Measurements from ENCODE around the gene DMAC2.
A peak's percentile ranks its signal among the peaks of the same experiment; 100 is the strongest.
"Not testable (repeated sequence)": the region's sequence is repeated elsewhere in the genome, so short reads cannot be mapped to it uniquely, and the experiment has no call there.

Gene DMAC2

GRCh38 chr19:41408846-41409245, 30.9 kb downstream of the DMAC2 start:
- in situ Hi-C loops (cut with HindIII; ENCODE audit: low pct_ligation_motif_present, low pct_unique_long_range_greater_than_20kb, low sequenced_read_pairs); DNase-seq: not testable (repeated sequence)

- DNase-seq = no peak
- in situ Hi-C loops (cut with HindIII; ENCODE audit: low pct_ligation_motif_present, low pct_unique_long_range_greater_than_20kb, low sequenced_read_pairs) = no loop called here
Observed at GRCh38 chr19:41408256-41408655, 31.5 kb downstream of the DMAC2 start.

- in situ Hi-C loops (cut with HindIII; ENCODE audit: low pct_ligation_motif_present, low pct_unique_long_range_greater_than_20kb, low sequenced_read_pairs) = no loop called here
- no peak for DNase-seq
Observed at GRCh38 chr19:41407271-41407670, 32.4 kb downstream of the DMAC2 start.

DNA sequence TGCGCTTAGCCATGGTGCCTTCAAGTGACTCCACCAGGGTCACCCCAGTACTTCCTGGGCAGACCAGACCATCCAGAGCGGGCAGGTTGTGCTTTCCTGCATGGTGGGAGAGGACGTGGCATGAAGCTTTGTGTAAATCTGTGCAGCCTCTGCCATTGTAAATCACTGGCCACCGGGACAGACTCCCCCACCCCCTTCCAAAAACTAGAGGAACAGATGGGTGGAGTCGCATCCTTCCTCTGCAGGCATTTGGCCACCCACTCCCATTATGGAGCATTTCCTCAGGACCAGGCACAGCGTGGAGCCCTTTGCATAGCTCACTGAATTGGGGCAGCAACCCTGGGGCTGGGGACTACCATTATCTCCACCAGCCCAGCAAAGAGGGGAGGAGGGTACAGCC, 33.9 kb downstream of the DMAC2 start:
- in situ Hi-C loops (cut with HindIII; ENCODE audit: low pct_ligation_motif_present, low pct_unique_long_range_greater_than_20kb, low sequenced_read_pairs) = no loop called here
- DNase-seq = no peak

DNA sequence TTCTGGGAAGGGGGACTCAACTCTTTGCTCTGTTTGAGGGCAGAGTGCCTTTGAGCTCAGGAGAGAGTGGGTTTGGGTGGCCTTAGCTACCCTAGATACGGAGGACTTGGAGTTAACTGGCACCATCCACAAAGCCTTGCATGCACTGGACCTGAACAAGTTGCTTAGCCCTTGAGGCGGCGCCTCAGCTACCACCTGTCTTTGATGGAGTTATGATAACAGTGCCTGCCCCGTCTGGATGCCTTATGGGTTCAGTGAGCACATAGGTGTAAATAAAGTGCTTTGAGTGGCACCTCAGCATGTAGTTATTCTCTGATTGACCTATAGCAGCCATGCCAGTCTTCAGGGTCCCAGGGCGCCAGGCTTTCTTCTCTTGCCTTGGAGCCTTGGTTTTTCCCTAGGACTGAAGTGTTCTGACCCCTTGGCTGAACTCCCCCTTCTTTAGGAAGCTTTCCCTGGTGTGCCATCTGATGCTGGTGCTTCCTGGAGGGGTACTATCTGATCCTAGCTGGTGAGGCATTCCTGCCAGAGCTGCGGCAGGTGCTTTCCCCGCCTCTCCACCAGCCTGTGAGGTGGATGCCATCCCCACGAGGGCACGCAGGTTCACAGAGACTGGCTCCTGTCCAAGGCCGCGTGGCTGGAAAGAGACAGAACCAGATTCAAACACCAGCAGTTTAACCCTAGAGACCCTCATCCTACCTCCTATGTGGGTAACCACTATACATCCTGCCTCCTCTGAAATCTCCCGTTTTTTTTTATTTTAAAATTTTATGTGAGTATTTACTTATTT, 36.3 kb downstream of the DMAC2 start:
- no peak for DNase-seq
- in situ Hi-C loops (cut with HindIII; ENCODE audit: low pct_ligation_motif_present, low pct_unique_long_range_greater_than_20kb, low sequenced_read_pairs) = no loop called here

GRCh38 chr19:41402010-41402409, 37.7 kb downstream of the DMAC2 start:
- in situ Hi-C loops (cut with HindIII; ENCODE audit: low pct_ligation_motif_present, low pct_unique_long_range_greater_than_20kb, low sequenced_read_pairs) = no loop called here
- no peak for DNase-seq

DNA sequence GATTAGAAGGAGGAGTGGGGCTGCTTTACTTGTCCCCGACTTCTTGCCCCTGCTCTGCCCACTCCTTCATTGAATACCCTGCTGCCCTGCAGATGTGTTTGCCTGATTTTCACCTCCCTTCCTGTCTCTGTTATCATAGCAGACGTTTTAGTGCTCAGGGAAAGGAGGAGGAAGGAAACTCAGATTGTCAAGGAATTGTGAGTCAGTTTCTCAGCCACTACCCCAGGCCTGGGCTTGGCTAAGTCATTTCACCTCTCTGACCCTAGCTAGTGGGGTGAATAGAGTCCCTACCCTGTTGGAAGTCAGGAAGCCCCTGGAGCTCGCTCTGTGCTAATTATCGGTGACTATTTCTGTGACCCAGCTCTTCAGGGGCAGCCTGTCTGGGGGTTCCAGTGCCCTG, 38.2 kb downstream of the DMAC2 start:
- in situ Hi-C loops (cut with HindIII; ENCODE audit: low pct_ligation_motif_present, low pct_unique_long_range_greater_than_20kb, low sequenced_read_pairs) = no loop called here
- no peak for DNase-seq

DNA sequence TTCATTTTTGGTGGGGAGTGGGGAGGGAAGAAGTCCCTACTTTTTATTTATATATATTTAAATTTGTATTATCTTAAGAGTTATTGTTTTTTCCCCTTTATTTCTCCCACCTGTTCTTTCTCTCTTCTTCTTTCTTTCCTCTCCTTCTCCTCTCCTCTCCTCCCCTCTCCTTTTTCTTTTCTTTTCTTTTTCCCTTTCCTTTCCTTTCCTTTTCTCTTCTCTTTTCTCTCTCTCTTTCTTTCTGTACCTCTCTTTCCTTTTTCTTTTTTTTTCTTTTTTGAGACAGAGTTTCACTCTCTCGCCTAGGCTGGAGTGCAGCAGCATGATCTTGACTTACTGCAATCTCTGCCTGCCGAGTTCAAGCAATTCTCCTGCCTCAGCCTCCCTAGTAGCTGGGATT, 40.2 kb downstream of the DMAC2 start:
- in situ Hi-C loops (cut with HindIII; ENCODE audit: low pct_ligation_motif_present, low pct_unique_long_range_greater_than_20kb, low sequenced_read_pairs) = no loop called here
- DNase-seq = no peak

DNA sequence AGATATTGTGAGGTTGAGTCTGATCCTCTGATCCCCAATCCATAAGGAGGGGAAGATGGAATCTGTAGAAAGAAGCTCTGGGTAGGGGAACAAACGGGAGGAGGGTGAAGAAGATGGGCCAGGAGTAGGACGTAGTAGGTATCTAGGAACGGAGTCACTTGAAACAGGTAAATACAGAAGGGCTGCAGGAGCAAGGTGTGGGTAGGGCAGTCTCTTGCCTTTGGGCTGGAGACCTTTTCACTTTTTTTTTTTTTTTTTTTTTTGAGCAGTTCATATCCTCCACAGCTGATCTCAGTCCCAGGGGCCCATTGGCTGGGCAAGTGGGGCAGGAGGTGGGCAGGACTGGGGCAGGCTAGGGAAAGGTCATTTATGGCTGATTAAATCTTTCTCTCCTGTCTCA, 40.6 kb downstream of the DMAC2 start:
- in situ Hi-C loops (cut with HindIII; ENCODE audit: low pct_ligation_motif_present, low pct_unique_long_range_greater_than_20kb, low sequenced_read_pairs) = no loop called here

DNA sequence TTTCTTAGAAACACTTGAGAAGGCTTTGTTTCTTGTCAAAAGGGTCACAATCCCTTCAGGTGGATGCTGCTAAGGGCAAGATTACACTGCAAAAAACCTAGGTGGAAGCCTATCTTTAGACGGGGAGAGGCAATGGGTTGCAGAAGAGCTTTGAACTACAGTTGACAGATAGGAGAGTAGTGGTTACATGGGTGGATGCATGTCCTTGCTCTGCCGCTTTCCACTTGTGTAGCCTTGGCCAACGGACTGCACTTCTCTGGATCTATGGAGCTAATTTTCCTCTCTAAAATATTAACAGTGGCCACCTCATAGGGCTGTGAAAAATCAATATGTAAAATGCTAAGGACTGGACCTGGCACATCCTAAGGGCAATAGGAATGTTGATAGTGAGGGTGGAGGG, 41.1 kb downstream of the DMAC2 start:
- in situ Hi-C loops (cut with HindIII; ENCODE audit: low pct_ligation_motif_present, low pct_unique_long_range_greater_than_20kb, low sequenced_read_pairs) = no loop called here
- DNase-seq = no peak

More for the DNA sequence above, 40.6 kb downstream of the DMAC2 start:
- DNase-seq = no peak

- in situ Hi-C loops (cut with HindIII; ENCODE audit: low pct_ligation_motif_present, low pct_unique_long_range_greater_than_20kb, low sequenced_read_pairs) = no loop called here
- no peak for DNase-seq
Observed at GRCh38 chr19:41398050-41398418, 41.7 kb downstream of the DMAC2 start.

DNA sequence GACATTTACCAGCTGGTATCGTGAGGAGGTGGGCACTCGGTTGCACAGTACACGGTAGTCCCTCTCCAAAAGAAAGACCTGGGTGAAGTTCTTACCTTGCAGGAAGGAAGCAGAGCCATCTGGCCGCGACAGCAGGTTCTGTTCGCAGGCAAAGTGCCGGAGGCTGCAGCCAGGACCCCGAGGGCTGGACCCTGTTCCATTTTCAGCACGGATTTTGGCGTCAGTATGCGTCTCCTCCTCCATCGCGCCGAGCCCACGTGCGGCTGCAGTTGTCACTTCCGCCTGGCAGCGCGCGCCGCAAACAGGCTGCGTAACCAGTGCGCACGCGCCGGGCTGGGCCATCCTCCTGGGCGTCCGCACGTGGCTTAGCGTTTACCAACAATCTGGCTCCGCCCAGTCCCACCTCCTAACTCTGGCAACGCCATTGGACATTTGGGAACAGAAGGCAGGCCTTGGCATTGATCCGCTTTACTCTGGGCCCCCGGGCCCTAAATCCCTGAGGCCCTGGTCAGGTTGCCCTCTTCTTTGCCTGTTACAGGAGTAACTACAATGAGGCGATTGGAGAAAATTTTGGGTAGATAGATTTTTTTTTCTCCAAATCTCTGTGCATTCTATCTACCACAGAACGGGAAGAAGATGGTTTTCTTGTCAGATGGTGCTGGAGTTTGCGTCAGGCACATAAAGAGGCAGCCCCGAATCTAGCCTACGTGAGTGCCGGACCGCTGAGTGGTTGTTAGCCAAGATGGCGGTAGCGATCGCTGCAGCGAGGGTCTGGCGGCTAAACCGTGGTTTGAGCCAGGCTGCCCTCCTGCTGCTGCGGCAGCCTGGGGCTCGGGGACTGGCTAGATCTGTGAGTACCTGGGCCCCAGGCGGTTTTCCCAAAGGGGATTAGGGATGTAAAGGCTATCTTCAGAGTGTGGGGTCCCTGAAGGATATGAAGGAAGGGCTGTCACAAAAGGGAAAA, 42.3 kb downstream of the DMAC2 start, which contains the start of the genes BCKDHA and EXOSC5:
Gene BCKDHA, plus strand, starts transcription at position 733 of the 964 bp plus-strand sequence. Its CDS starts 10 bp downstream, at position 743.
Gene EXOSC5, minus strand, starts transcription at position 274 of the 964 bp plus-strand sequence. Its CDS starts 31 bp downstream, at position 243.
- in situ Hi-C loops (cut with HindIII; ENCODE audit: low pct_ligation_motif_present, low pct_unique_long_range_greater_than_20kb, low sequenced_read_pairs) = no loop called here

DNA sequence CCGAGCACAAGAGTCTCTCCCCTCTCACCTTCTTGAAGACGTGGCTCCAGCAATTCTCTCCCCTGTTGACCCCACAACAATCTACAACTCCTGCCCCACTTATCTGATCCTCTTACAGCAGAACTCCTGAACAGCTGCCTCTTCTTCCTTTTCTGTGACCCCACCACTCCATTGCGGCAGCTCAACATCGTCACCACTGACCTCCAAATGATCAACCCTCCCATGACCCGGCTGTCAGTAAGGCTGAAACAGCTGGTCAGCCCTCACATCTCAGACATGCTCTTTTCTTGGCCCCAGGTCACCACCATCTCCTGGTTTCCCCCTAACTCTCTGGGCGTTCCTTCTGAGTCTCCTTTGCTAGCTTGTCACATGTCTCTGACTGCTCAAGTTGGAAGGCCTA, 44.4 kb downstream of the DMAC2 start:
- DNase-seq = no peak
- in situ Hi-C loops (cut with HindIII; ENCODE audit: low pct_ligation_motif_present, low pct_unique_long_range_greater_than_20kb, low sequenced_read_pairs) = no loop called here

More for the DNA sequence above, 42.3 kb downstream of the DMAC2 start, which contains the start of the genes BCKDHA and EXOSC5:
- DNase-seq = peak; percentile 99

GRCh38 chr19:41392775-41393174, 46.9 kb downstream of the DMAC2 start:
- no peak for DNase-seq
- in situ Hi-C loops (cut with HindIII; ENCODE audit: low pct_ligation_motif_present, low pct_unique_long_range_greater_than_20kb, low sequenced_read_pairs) = no loop called here

- in situ Hi-C loops (cut with HindIII; ENCODE audit: low pct_ligation_motif_present, low pct_unique_long_range_greater_than_20kb, low sequenced_read_pairs) = no loop called here
- no peak for DNase-seq
Observed at GRCh38 chr19:41391618-41392017, 48.1 kb downstream of the DMAC2 start.

DNA sequence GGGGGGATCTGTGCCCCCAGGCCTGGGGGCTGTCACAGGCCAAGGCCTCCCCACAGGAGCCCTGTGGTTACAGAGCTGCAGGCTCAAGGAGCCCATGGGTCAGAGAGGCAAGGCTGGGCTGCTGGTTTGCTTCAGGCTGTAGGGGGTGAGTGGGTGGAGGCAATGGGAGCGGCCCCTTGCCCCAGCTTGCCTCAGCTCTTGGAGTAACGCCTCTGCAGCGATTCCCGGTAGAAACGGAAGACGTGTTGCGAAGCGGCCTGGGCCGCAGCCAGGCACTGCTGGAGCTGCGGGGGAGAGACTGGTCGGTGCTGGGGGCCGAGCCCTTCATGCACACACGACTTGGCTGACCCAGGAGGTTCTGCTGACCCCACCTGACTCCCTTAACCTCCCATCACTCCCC, 53.3 kb downstream of the DMAC2 start:
- no peak for DNase-seq
- in situ Hi-C loops (cut with HindIII; ENCODE audit: low pct_ligation_motif_present, low pct_unique_long_range_greater_than_20kb, low sequenced_read_pairs) = no loop called here

GRCh38 chr19:41384351-41384750, 55.4 kb downstream of the DMAC2 start:
- peak; percentile 49 for DNase-seq
- in situ Hi-C loops (cut with HindIII; ENCODE audit: low pct_ligation_motif_present, low pct_unique_long_range_greater_than_20kb, low sequenced_read_pairs) = no loop called here

DNA sequence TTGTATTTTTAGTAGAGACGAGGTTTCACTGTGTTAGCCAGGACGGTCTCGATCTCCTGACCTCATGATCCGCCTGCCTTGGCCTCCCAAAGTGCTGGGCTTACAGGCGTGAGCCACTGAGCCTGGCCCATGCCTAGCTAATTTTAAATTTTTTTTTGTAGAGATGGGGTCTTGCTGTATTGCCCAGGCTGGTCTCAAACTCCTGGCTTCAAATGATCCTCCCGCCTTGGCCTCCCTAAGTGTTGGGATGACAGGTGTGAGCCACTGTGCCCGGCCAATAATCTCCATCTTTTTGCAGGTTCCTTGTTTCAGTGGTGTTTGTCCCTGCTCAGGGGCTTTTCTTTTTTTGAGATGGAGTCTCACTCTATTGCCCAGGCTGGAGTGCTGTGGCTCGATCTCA, 58.2 kb downstream of the DMAC2 start:
- in situ Hi-C loops (cut with HindIII; ENCODE audit: low pct_ligation_motif_present, low pct_unique_long_range_greater_than_20kb, low sequenced_read_pairs); DNase-seq: not testable (repeated sequence)

Data from ACHN (cell line).